Measurements from ENCODE around the gene CPB2. TPM values are rescaled to one million over a fixed set of nuclear protein-coding genes. Genes with fewer than 3 reads are reported as not detected.

The CPB2 gene
- total RNA-seq, 1 donor = not detected

DNA sequence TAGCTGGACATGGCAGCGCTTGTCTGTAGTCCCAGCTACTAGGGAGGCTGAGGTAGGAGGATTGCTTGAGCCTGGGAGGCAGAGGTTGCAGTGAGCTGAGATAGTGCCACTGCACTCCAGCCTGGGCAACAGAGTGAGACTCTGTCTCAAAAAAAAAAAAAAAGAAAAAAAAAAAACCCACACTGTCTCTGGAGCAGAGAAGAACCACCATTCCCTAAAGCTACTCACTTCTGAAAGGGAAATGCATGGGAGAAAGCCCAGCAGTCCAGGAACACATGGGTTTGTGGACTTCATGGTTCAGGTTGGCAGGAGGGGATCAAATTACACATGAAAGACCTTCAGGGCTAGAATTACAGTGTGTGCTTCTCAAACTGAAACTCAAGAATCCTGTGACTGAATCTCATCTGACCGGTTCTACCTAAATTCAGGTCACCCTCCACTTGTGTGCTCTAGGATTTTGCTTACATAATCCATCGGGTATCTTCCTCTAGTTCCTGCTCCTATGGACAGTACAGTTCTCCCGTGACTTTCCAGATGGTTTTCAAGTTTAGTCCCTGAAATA, 30.2 kb upstream of the CPB2 start:
- H3K4me3 ChIP-seq (ENCODE audit: low read depth, low read length) = no peak overlapping the region
- no peak for DNase-seq (ENCODE audit: low read depth)
- TF ChIP-seq, protein P1, sequence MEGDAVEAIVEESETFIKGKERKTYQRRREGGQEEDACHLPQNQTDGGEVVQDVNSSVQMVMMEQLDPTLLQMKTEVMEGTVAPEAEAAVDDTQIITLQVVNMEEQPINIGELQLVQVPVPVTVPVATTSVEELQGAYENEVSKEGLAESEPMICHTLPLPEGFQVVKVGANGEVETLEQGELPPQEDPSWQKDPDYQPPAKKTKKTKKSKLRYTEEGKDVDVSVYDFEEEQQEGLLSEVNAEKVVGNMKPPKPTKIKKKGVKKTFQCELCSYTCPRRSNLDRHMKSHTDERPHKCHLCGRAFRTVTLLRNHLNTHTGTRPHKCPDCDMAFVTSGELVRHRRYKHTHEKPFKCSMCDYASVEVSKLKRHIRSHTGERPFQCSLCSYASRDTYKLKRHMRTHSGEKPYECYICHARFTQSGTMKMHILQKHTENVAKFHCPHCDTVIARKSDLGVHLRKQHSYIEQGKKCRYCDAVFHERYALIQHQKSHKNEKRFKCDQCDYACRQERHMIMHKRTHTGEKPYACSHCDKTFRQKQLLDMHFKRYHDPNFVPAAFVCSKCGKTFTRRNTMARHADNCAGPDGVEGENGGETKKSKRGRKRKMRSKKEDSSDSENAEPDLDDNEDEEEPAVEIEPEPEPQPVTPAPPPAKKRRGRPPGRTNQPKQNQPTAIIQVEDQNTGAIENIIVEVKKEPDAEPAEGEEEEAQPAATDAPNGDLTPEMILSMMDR (IDR thresholded peaks at IDR 0.05; ENCODE audit: insufficient read depth, low read length) = no peak

DNA sequence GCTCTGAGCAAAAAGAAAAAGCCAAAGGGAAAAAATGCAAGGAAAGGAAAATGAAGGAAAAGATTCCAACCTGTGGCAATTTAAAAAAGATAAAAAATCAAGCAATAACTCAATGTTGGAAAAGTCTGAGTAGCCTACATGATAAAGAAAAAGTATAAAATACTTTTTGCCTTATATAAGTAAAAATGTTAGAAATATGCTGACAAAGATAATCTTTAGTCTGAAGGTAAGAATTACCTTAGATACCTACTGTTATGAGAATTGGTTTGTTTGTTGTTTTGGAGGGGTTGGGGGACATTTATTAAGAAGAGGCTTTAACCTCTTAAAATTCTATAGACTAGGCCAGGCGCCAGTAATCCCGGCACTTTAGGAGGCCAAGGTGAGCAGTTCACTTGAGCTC, 29.7 kb upstream of the CPB2 start:
- H3K4me3 ChIP-seq (ENCODE audit: low read depth, low read length) = no peak overlapping the region
- TF ChIP-seq, protein P1 (IDR thresholded peaks at IDR 0.05; ENCODE audit: insufficient read depth, low read length) = no peak
- DNase-seq (ENCODE audit: low read depth) = no peak

- no peak overlapping the region for H3K4me3 ChIP-seq (ENCODE audit: low read depth, low read length)
- no peak for DNase-seq (ENCODE audit: low read depth)
- TF ChIP-seq, protein P1 (IDR thresholded peaks at IDR 0.05; ENCODE audit: insufficient read depth, low read length) = no peak
These were observed 27.3 kb upstream of the CPB2 start for GRCh38 chr13:46132109-46132508.

GRCh38 chr13:46131705-46132104, 26.9 kb upstream of the CPB2 start:
- no peak overlapping the region for H3K4me3 ChIP-seq (ENCODE audit: low read depth, low read length)
- TF ChIP-seq, protein P1 (IDR thresholded peaks at IDR 0.05; ENCODE audit: insufficient read depth, low read length) = no peak
- no peak for DNase-seq (ENCODE audit: low read depth)

GRCh38 chr13:46129955-46130618, 25.3 kb upstream of the CPB2 start:
- H3K4me3 ChIP-seq (ENCODE audit: low read depth, low read length) = no peak overlapping the region
- TF ChIP-seq, protein P1 (IDR thresholded peaks at IDR 0.05; ENCODE audit: insufficient read depth, low read length) = no peak
- no peak for DNase-seq (ENCODE audit: low read depth)

GRCh38 chr13:46129124-46129523, 24.3 kb upstream of the CPB2 start:
- H3K4me3 ChIP-seq (ENCODE audit: low read depth, low read length) = no peak overlapping the region
- TF ChIP-seq, protein P1 (IDR thresholded peaks at IDR 0.05; ENCODE audit: insufficient read depth, low read length) = no peak
- no peak for DNase-seq (ENCODE audit: low read depth)

Data from fibroblast of the aortic adventitia (primary cell).